HepG2 (cell line): ENCODE measurements around the gene NSF. TPM values are rescaled to one million over a fixed set of nuclear protein-coding genes. Genes with fewer than 3 reads are reported as not detected.

ENCODE experiments used
- ATAC-seq: fragments of 200-7000 bp; cut with Tn5 transposase; 3 replicates; pipeline ENCODE4 v1.9.1; 2020; ENCODE audit warnings: mild to moderate bottlenecking, moderate library complexity
- BruUV-seq: library from RNA; stranded (reverse); fragments of 400-500 nt; replicated peaks from 2 replicates; lab custom pipeline; 2021; lab: Mats Ljungman, UMichigan
- CTCF ChIA-PET: fragments of 300-600 bp; formaldehyde crosslinking; extraction: SDS; loops from one replicate; lab custom pipeline; 2021; ENCODE audit warnings: low total read pairs, inconsistent platforms, low intra/inter-chr PET ratio; lab: Yijun Ruan, JAX
- POLR2A ChIA-PET: fragments of 350-600 bp; sonication (Branson Sonifier 250); formaldehyde crosslinking; loops from one replicate; lab custom pipeline; 2020; ENCODE audit warnings: antibody characterized with exemption, inconsistent platforms; lab: Yijun Ruan, JAX
- DNase-seq: peaks from one replicate; pipeline ENCODE4 v3.0.0-alpha.2; 2015; ENCODE audit warnings: low spot score
- FAIRE-seq: peaks from 3 replicates; lab custom pipeline; 2011; peaks lifted over from hg19 to GRCh38; lab: Jason Lieb, UNC
- H2AFZ ChIP-seq: one replicate; pipeline ENCODE4 v1.6.1; 2011; ENCODE audit warnings: low read length, inconsistent platforms
- H3K27ac ChIP-seq: fragments of 300-600 bp; 3 replicates; pipeline ENCODE4 v1.8.0; 2011; ENCODE audit warnings: mixed run types, mild to moderate bottlenecking, mixed read lengths, low read length, inconsistent platforms; ENCODE audit not compliant: insufficient read depth; ENCODE audit errors: extremely low read length
- H3K27me3 ChIP-seq, 2 experiments: fragments of 200-600 bp in 1 of 2; 2 replicates in 1 of 2; 3 replicates in 1 of 2; pipeline versions ENCODE4 v1.6.0 to v1.8.0; 2011; ENCODE audit warnings: low read length in 2 of 2, mild to moderate bottlenecking in 2 of 2, moderate library complexity in 2 of 2, inconsistent platforms in 1 of 2; ENCODE audit not compliant: insufficient read depth in 2 of 2, control insufficient read depth in 1 of 2
- H3K36me3 ChIP-seq, 2 experiments: fragments of 200-600 bp in 1 of 2; replicated peaks in 1 of 2; 2 replicates in 1 of 2; 3 replicates in 1 of 2; pipeline versions ENCODE4 v1.5.1 to v1.8.0; 2011; ENCODE audit warnings: low read length in 2 of 2, inconsistent platforms in 1 of 2; ENCODE audit not compliant: insufficient read depth in 2 of 2, control insufficient read depth in 1 of 2
- H3K4me1 ChIP-seq: 2 replicates; pipeline ENCODE4 v1.5.1; 2012; ENCODE audit warnings: low read length, inconsistent platforms; ENCODE audit not compliant: insufficient read depth
- H3K4me2 ChIP-seq: 2 replicates; pipeline ENCODE4 v1.6.0; 2011; ENCODE audit warnings: low read depth, low read length, inconsistent platforms
- H3K4me3 ChIP-seq, 3 experiments: fragments of 200-600 bp in 1 of 3; sonication (generic), shearing (Covaris generic) in 1 of 3; replicated peaks in 1 of 3; 2 replicates each; pipeline ENCODE4 v1.5.1; 2011 to 2016; ENCODE audit warnings: low read length in 3 of 3, inconsistent platforms in 2 of 3, low read depth in 2 of 3, mild to moderate bottlenecking in 2 of 3, control low read depth in 1 of 3, mixed read lengths in 1 of 3; ENCODE audit not compliant: insufficient read depth in 1 of 3
- H3K79me2 ChIP-seq: one replicate; pipeline ENCODE4 v1.6.1; 2011; ENCODE audit warnings: low read length, inconsistent platforms; ENCODE audit not compliant: insufficient read depth
- H3K9ac ChIP-seq: 2 replicates; pipeline ENCODE4 v1.6.0; 2011; ENCODE audit warnings: mild to moderate bottlenecking, low read depth, low read length, inconsistent platforms; ENCODE audit not compliant: insufficient read depth
- H3K9me3 ChIP-seq: 2 replicates; pipeline ENCODE4 v1.5.1; 2012; ENCODE audit warnings: mild to moderate bottlenecking, low read length
- H4K20me1 ChIP-seq: 2 replicates; pipeline ENCODE4 v1.6.0; 2011; ENCODE audit warnings: inconsistent platforms, mild to moderate bottlenecking, low read length, moderate library complexity; ENCODE audit not compliant: insufficient read depth
- FOSL2 ChIP-seq: sonication (generic); formaldehyde crosslinking; IDR thresholded peaks from 2 replicates; pipeline ENCODE4 v1.4.0; 2020; ENCODE audit warnings: missing genetic modification reagents
- HMGA1 ChIP-seq: sonication (generic); formaldehyde crosslinking; conservative IDR thresholded peaks from 2 replicates; pipeline ENCODE4 v1.4.0; 2020; ENCODE audit warnings: missing genetic modification reagents
- HNRNPL ChIP-seq: fragments of 200-400 bp; formaldehyde crosslinking; IDR thresholded peaks from 2 replicates; pipeline ENCODE4 v1.6.1; 2017; ENCODE audit warnings: mild to moderate bottlenecking, low read depth, low read length
- NAIF1 ChIP-seq: sonication (generic); formaldehyde crosslinking; IDR thresholded peaks from 2 replicates; pipeline ENCODE4 v1.5.0; 2020; ENCODE audit warnings: mild to moderate bottlenecking, missing genetic modification reagents, borderline replicate concordance
- NFKBIZ ChIP-seq: IDR thresholded peaks from 2 replicates; pipeline ENCODE4 v1.6.1; 2018; ENCODE audit warnings: missing genetic modification reagents, missing compliant biosample characterization
- RAD51 ChIP-seq: fragments of 450-650 bp; IDR thresholded peaks from 2 replicates; pipeline ENCODE4 v1.6.1; 2016; ENCODE audit warnings: borderline replicate concordance
- RBM22 ChIP-seq: fragments of 200-400 bp; formaldehyde crosslinking; optimal IDR thresholded peaks from 2 replicates; pipeline ENCODE3; 2017; ENCODE audit warnings: mild to moderate bottlenecking, low read length, moderate library complexity
- RXRA ChIP-seq: sonication (generic); formaldehyde crosslinking; IDR thresholded peaks from 2 replicates; pipeline ENCODE4 v1.5.1; 2020; ENCODE audit warnings: missing genetic modification reagents
- SIN3A ChIP-seq: IDR thresholded peaks from 2 replicates; pipeline ENCODE4 v1.6.1; 2011; ENCODE audit warnings: low read depth, mild to moderate bottlenecking, control low read depth, low read length, borderline replicate concordance
- ZIK1 ChIP-seq: sonication (generic); formaldehyde crosslinking; IDR thresholded peaks from 2 replicates; pipeline ENCODE4 v1.5.0; 2020; ENCODE audit warnings: mild to moderate bottlenecking, low read depth, missing genetic modification reagents, borderline replicate concordance
- WGBS: methylation state at CpG from one replicate; pipeline ENCODE4 v1.1.6; 2017; ENCODE audit warnings: low lambda C conversion rate; 5-methylcytosine and 5-hydroxymethylcytosine counted together
- in situ Hi-C: cut with HindIII; loops from 2 replicates; pipeline ENCODE4 v1.10.0; 2017; ENCODE audit warnings: low pct_unique_long_range_greater_than_20kb; ENCODE audit not compliant: extremely low pct_ligation_motif_present
- intact Hi-C: fragments of 100-400 bp; cut with micrococcal nuclease; formaldehyde crosslinking; loops from one replicate; pipeline ENCODE4 v1.10.0; 2022; ENCODE audit not compliant: unreplicated experiment
- polyA plus RNA-seq, 8 experiments: library from polyadenylated mRNA; depleted of rRNA in 3 of 8; stranded (reverse) in 7 of 8; unstranded in 1 of 8; fragments of >200 nt; fragmentation: Illumina TruSeq in 4 of 8; extraction: Trizol in 4 of 8; gene quantifications; 2 replicates each; pipeline versions ENCODE4 v1.2.1 to v1.2.3, GENCODE V29; 2011 to 2016; ENCODE audit warnings: low read depth in 4 of 8, missing spikeins in 1 of 8, mixed read lengths in 1 of 8; ENCODE audit not compliant: insufficient read depth in 1 of 8
- total RNA-seq, 5 experiments: library from RNA; depleted of rRNA; stranded (reverse); fragments of >200 nt; fragmentation: Illumina TruSeq; extraction: Trizol; gene quantifications; 2 replicates each; pipeline ENCODE4 v1.2.3, GENCODE V29; 2016; ENCODE audit warnings: low read depth in 1 of 5
- TF ChIP-seq, protein P1 (sequence below): sonication (generic); formaldehyde crosslinking; IDR thresholded peaks from 2 replicates; pipeline ENCODE4 v1.4.0; 2020; ENCODE audit warnings: mild to moderate bottlenecking, low read depth, missing genetic modification reagents

NSF gene
- total and polyA plus RNA-seq, 2 of the 13 experiments (the other 11 are each of a cell fraction or from before 2014, with no cell fraction given): 21.9 to 37.8 TPM

DNA sequence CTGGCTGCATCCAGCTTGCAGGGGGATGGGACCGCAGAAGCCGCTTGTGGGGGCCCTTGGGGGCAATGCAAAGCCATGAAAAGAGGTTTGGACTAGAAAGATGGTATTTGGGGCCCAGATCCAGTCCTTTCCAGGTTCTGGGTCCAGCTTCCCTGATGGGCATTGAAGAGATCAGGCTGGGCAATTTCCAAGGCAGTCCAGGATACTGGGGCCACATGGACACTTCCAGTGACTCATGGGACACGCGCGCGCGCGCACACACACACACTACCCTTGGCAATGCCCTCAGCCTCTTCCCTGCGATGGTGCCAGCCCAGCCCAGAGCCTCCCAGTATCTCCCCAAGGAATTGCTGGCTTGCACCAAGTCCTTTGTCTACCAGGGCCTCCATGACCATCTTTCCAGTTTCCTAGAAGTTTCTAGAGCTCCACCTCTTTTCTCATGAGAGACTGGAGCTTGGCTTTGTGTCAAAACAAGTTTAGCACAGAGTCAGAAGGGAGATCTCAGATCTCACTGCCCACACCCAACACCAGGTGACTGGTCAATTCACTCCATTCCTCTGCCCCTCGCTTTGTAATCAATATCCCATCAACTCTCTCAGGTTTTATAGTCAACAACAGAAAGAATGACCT lies 183.8 kb downstream of the NSF start:
- 91% methylated on average over 10 of the region's 10 CpGs for WGBS
- Histone ChIP-seq H3K36me3 (no peaks in the 10 kb centered on the region), H3K4me1 (peaks cover 59% of the 10 kb centered on the region), H3K27me3 (0 out of 5 replicates have a peak, but pooled peaks cover 0 to 8% of the 10 kb centered on the region in 2 experiments), H3K9ac (no peak overlapping the region), H3K27ac (no peak overlapping the region), H3K9me3 (no peaks in the 10 kb centered on the region), H3K79me2 (no peaks in the 10 kb centered on the region), H3K4me2 (no peak overlapping the region), H4K20me1 (no peaks in the 10 kb centered on the region), H3K4me3 (no peak overlapping the region), H2AFZ (no peak overlapping the region)
- in situ Hi-C loops (no loop called here), intact Hi-C loops (no loop called here)
- TF ChIP-seq ZIK1 (CRISPR knock-in tag) (no peak), RXRA (CRISPR knock-in tag) (no peak), HMGA1 (CRISPR knock-in tag) (no peak), RAD51 (no peak), HNRNPL (peak; percentile 4; the same call in 1 of the 2 replicates), NAIF1 (CRISPR knock-in tag) (no peak), SIN3A (no peak), NFKBIZ (CRISPR knock-in tag) (no peak), RBM22 (no peak), FOSL2 (CRISPR knock-in tag) (0 out of 2 replicates have a peak, but pooled peaks have one; percentile 25)
- TF ChIP-seq, protein P1, sequence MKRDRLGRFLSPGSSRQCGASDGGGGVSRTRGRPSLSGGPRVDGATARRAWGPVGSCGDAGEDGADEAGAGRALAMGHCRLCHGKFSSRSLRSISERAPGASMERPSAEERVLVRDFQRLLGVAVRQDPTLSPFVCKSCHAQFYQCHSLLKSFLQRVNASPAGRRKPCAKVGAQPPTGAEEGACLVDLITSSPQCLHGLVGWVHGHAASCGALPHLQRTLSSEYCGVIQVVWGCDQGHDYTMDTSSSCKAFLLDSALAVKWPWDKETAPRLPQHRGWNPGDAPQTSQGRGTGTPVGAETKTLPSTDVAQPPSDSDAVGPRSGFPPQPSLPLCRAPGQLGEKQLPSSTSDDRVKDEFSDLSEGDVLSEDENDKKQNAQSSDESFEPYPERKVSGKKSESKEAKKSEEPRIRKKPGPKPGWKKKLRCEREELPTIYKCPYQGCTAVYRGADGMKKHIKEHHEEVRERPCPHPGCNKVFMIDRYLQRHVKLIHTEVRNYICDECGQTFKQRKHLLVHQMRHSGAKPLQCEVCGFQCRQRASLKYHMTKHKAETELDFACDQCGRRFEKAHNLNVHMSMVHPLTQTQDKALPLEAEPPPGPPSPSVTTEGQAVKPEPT (CRISPR knock-in tag): no peak
- ATAC-seq: no peak
- BruUV-seq: no TSS peak
- POLR2A ChIA-PET: no interaction called here
- no peak for FAIRE-seq
- CTCF ChIA-PET: no interaction called here
- no peak for DNase-seq
